Heart left ventricle (tissue), 16 donors: ENCODE results near the gene SPI1. TPM values are rescaled to one million over a fixed set of nuclear protein-coding genes. Genes with fewer than 3 reads are reported as not detected.

Source experiments
- ATAC-seq, 4 donors: fragments of 200-7000 bp; cut with Tn5 transposase; one replicate each; pipeline ENCODE4 v1.9.1; 2020 to 2022; ENCODE audit warnings: moderate library complexity in 4 of 4, mild to moderate bottlenecking in 3 of 4, moderate number of reproducible peaks in 1 of 4
- DNase-seq, 5 donors: peaks; one replicate each; pipeline ENCODE4 v3.0.0-alpha.2; 2020
- H3K27ac ChIP-seq, 12 donors: fragments of 200-600 bp; sonication (generic) in 4 of 12; one replicate each; pipeline versions ENCODE4 v1.5.0 to v1.8.0; 2016 to 2022; ENCODE audit warnings: mild to moderate bottlenecking in 2 of 12
- H3K27me3 ChIP-seq, 9 donors: fragments of 200-600 bp; sonication (generic) in 2 of 9; one replicate each; pipeline versions ENCODE4 v1.5.1 to v1.8.0; 2016 to 2022; ENCODE audit warnings: mild to moderate bottlenecking in 3 of 9
- H3K36me3 ChIP-seq, 9 donors: fragments of 200-600 bp; sonication (generic) in 2 of 9; one replicate each; pipeline versions ENCODE4 v1.5.0 to v1.8.0; 2018 to 2022; ENCODE audit warnings: mild to moderate bottlenecking in 2 of 9
- H3K4me1 ChIP-seq, 12 donors: fragments of 200-600 bp; sonication (generic) in 4 of 12; one replicate each; pipeline versions ENCODE4 v1.5.0 to v1.8.0; 2016 to 2022; ENCODE audit warnings: mild to moderate bottlenecking in 3 of 12
- H3K4me3 ChIP-seq, 12 donors: fragments of 200-600 bp; sonication (generic) in 4 of 12; one replicate each; pipeline versions ENCODE4 v1.5.0 to v1.8.0; 2017 to 2022; ENCODE audit warnings: mild to moderate bottlenecking in 9 of 12, moderate library complexity in 4 of 12
- H3K9me3 ChIP-seq, 12 donors: fragments of 200-600 bp; sonication (generic) in 4 of 12; one replicate each; pipeline versions ENCODE4 v1.5.0 to v1.8.0; 2016 to 2022; ENCODE audit warnings: mild to moderate bottlenecking in 1 of 12
- CTCF ChIP-seq, 12 donors: fragments of 200-600 bp; sonication (generic) in 4 of 12; IDR thresholded peaks; one replicate each; pipeline versions ENCODE4 v1.5.0 to v1.8.0; 2018 to 2022; ENCODE audit warnings: antibody characterized with exemption in 12 of 12, mild to moderate bottlenecking in 5 of 12
- POLR2A ChIP-seq, 2 donors: fragments of 450-650 bp; IDR thresholded peaks; one replicate each; pipeline ENCODE4 v1.6.1; 2017; ENCODE audit warnings: antibody characterized with exemption in 2 of 2, mild to moderate bottlenecking in 2 of 2, moderate library complexity in 2 of 2
- WGBS, 4 donors: extraction: QIAGEN DNeasy Blood & Tissue Kit in 2 of 4; methylation state at CpG; one replicate each; pipeline versions ENCODE4 v1.1.5 to v1.1.7; 2013 to 2018; 5-methylcytosine and 5-hydroxymethylcytosine counted together
- intact Hi-C, 10 donors: fragments of 100-400 bp; cut with DNase I; formaldehyde crosslinking; loops; one replicate each; pipeline versions ENCODE4 v1.11.1 to v1.14.2; 2022
- polyA plus RNA-seq, 2 donors: library from polyadenylated mRNA; stranded (reverse); fragments of 200-250 nt; gene quantifications; one replicate each; pipeline ENCODE4 v1.2.3, GENCODE V29; 2013
- total RNA-seq, 9 donors: library from RNA; depleted of rRNA in 2 of 9; stranded (reverse); fragments of >200 nt in 2 of 9; fragmentation: NEBNext Ultra II Directional in 3 of 9; extraction: Animal tissue kit (Norgen Biotek cat#: 25700) in 3 of 9; gene quantifications; one replicate each; pipeline versions ENCODE4 v1.1.0 to v1.2.4, GENCODE V29; 2016 to 2023
- donor health status: ischemic (EF 13 %, LVEDD 7.1; RV severe dilation, severe dysfunction).
- donor health status: healthy with polysubstance abuse.
- donor health status: DM: no; HTN: yes; CAD: no.
- donor health status: DM: no; HTN: no; CAD: no.
- donor health status: ischemic (EF 25% LVEDD 6.9; RV normal size, moderate dysfunction).
- donor health status: ischemic (EF 25% LVEDD 5.7; RV mildly dilated, moderate dysfunction).
- donor health status: healthy.
- donor health status: DM: yes; HTN: yes; CAD: no.
- donor health status: ischemic (EF 35%, LVEDD 5.7; RV mildly dilated, moderate dysfunction).
- donor health status: nonischemic (EF 11% LVEDD 7.7; RV severe dilation, severe dysfunction).
- donor health status: DM: yes; HTN: yes; CAD: no.
- donor health status: PGD.
- donor health status: ischemic (EF 29% LVEDD 5.4; RV normal size, mild dysfunction).
- donor health status: nonischemic (EF 23%, LVEDD 6.1; RV moderate dilation, normal function).

Gene SPI1
- total and polyA plus RNA-seq, 11 donors, result 2.8 to 78.9 (median 8.1) TPM

- peak in 4 of 5 donors; percentile 48 to 71 (median 54) for DNase-seq
- 30 to 50% (median 38%) methylated on average over 9 to 16 of the region's 16 CpGs for WGBS, 4 donors
- TF ChIP-seq CTCF (IDR thresholded peaks at IDR 0.05) (peak in 1 of 12 donors; percentile 19), POLR2A (IDR thresholded peaks at IDR 0.05) (no peak)
- Histone ChIP-seq H3K27ac (peak overlapping the region; percentile 43 to 83 (median 68)), H3K4me1 (peaks cover 0 to 76% (median 39%) of the 10 kb centered on the region in 12 donors), H3K4me3 (no peak overlapping the region), H3K36me3 (peaks cover 0 to 100% (median 19%) of the 10 kb centered on the region in 9 donors), H3K27me3 (no peaks in the 10 kb centered on the region), H3K9me3 (no peaks in the 10 kb centered on the region)
- peak; percentile 23 to 40 (median 34) for ATAC-seq
- intact Hi-C loops, result loop anchor here in 3 of 10 donors (5.0 to 10.0 kb wide), 2 partner anchors 55 to 58 kb away; partner anchors contain the start of gene MADD (in 3 of the 3)
Observed at GRCh38 chr11:47329987-47330931, 48.1 kb downstream of the SPI1 start.

- no peaks in the 10 kb centered on the region for H3K27me3 ChIP-seq
- intact Hi-C loops, result loop anchor here in 3 of 10 donors (5.0 to 10.0 kb wide), 2 partner anchors 55 to 57 kb away; partner anchors contain the start of gene MADD (in 3 of the 3)
- TF ChIP-seq CTCF (IDR thresholded peaks at IDR 0.05), result no peak
- TF ChIP-seq POLR2A (IDR thresholded peaks at IDR 0.05), result no peak
- no peak overlapping the region for H3K4me3 ChIP-seq
- DNase-seq (peak in 3 of 5 donors; percentile 10 to 36 (median 28)), ATAC-seq (peak in 1 of 4 donors; percentile 2)
- no peaks in the 10 kb centered on the region for H3K9me3 ChIP-seq
- peaks cover 0 to 96% (median 20%) of the 10 kb centered on the region in 9 donors for H3K36me3 ChIP-seq
- 26 to 43% (median 35%) methylated on average over 11 to 12 of the region's 12 CpGs for WGBS, 4 donors
- H3K4me1 ChIP-seq, result peaks cover 0 to 71% (median 37%) of the 10 kb centered on the region in 12 donors
- peak overlapping the region; percentile 43 to 83 (median 68) for H3K27ac ChIP-seq
Observed at GRCh38 chr11:47329431-47329986, 48.8 kb downstream of the SPI1 start.

GRCh38 chr11:47328449-47329390 lies 49.6 kb downstream of the SPI1 start:
- Histone ChIP-seq H3K4me1 (peaks cover 0 to 67% (median 37%) of the 10 kb centered on the region in 12 donors), H3K27ac (peak overlapping the region in 11 of 12 donors; percentile 50 to 83 (median 69)), H3K4me3 (no peak overlapping the region), H3K9me3 (no peaks in the 10 kb centered on the region), H3K27me3 (no peaks in the 10 kb centered on the region), H3K36me3 (peaks cover 0 to 88% (median 20%) of the 10 kb centered on the region in 9 donors)
- DNase-seq (peak in 4 of 5 donors; percentile 16 to 46 (median 30)), ATAC-seq (peak in 2 of 4 donors; percentile 5 to 6)
- 63 to 76% (median 65%) methylated on average over 15 to 29 of the region's 29 CpGs for WGBS, 4 donors
- TF ChIP-seq CTCF (IDR thresholded peaks at IDR 0.05), result peak in 1 of 12 donors; percentile 5
- TF ChIP-seq POLR2A (IDR thresholded peaks at IDR 0.05), result no peak
- intact Hi-C loops, result loop anchor here in 3 of 10 donors (5.0 to 10.0 kb wide), 2 partner anchors 54 to 56 kb away; partner anchors contain the start of gene MADD (in 3 of the 3)
